ENCODE measurements around the gene IL1RAPL1.

The IL1RAPL1 gene

DNA sequence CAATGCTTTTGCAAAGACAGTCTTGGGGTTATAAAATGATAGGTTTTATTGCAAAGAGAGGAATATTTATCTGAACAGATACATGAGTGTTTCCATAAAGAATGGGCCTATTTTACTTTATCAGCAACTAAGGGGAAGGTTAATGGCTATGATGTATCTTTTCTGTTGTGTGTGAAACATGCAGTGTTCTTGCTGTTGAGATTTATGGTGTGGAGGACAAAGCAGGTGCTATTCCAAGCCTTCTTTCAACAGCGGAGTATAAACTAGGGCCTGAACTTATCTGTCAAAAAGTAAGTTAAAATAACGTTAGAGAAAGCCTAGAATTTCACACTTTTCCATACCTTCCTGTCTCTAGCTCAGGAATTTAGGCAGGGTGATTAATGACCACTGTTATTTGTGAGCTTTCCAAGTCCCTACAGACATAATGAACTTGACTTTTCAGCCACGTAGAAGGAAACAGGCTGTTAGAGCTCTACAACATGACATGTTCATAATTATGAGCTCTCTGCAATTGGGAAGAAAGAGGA lies 411.4 kb downstream of the IL1RAPL1 start:
- Histone ChIP-seq H3K36me3 (ENCODE audit: insufficient read depth, low read length) (no peaks in the 10 kb centered on the region), H3K27ac (ENCODE audit: low read length) (no peak overlapping the region), H3K4me1 (ENCODE audit: insufficient read depth, low read length) (no peaks in the 10 kb centered on the region), H4K20me1 (ENCODE audit: insufficient read depth, low read length) (no peaks in the 10 kb centered on the region), H3K79me2 (ENCODE audit: insufficient read depth, low read length) (no peaks in the 10 kb centered on the region), H3K4me2 (ENCODE audit: insufficient read depth, low read length) (no peak overlapping the region), H3K9ac (ENCODE audit: low read depth, low read length) (no peak overlapping the region), H3K9me3 (ENCODE audit: insufficient read depth, low read length, severe bottlenecking) (no peaks in the 10 kb centered on the region), H3K4me3 (ENCODE audit: low read depth in 1 of 2, low read length in 2 of 2) (no peak overlapping the region), H3K27me3 (ENCODE audit: insufficient read depth, low read length, poor library complexity) (no peaks in the 10 kb centered on the region), H2AFZ (ENCODE audit: low read depth, low read length) (no peak overlapping the region)
- DNase-seq = no peak
- no peak for ATAC-seq (ENCODE audit: insufficient read depth, low read depth)
- TF ChIP-seq EZH2 (IDR thresholded peaks at IDR 0.05; ENCODE audit: borderline replicate concordance, low read depth, low read length, severe bottlenecking) = no peak
- TF ChIP-seq, protein P1, sequence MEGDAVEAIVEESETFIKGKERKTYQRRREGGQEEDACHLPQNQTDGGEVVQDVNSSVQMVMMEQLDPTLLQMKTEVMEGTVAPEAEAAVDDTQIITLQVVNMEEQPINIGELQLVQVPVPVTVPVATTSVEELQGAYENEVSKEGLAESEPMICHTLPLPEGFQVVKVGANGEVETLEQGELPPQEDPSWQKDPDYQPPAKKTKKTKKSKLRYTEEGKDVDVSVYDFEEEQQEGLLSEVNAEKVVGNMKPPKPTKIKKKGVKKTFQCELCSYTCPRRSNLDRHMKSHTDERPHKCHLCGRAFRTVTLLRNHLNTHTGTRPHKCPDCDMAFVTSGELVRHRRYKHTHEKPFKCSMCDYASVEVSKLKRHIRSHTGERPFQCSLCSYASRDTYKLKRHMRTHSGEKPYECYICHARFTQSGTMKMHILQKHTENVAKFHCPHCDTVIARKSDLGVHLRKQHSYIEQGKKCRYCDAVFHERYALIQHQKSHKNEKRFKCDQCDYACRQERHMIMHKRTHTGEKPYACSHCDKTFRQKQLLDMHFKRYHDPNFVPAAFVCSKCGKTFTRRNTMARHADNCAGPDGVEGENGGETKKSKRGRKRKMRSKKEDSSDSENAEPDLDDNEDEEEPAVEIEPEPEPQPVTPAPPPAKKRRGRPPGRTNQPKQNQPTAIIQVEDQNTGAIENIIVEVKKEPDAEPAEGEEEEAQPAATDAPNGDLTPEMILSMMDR (IDR thresholded peaks at IDR 0.05; ENCODE audit: borderline replicate concordance, extremely low read depth, low read length, poor library complexity, severe bottlenecking) = no peak

DNA sequence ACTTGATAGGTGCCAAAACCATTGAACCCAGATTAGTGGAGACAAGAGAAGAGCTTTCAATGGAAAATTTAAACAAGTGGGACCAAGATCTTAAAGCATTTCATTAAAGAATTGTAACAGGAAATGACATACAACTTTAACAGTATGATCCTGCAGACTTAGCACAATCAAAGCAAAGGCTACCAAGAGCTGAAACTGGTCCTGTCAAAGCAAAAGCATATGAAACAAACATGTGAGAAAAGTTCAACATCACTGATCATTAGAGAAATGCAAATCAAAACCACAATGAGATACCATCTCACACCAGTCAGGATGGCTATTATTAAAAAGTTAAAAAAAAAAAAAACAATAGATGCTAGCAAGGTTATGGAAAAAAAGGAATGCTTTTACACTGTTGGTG lies 425.6 kb downstream of the IL1RAPL1 start:
- DNase-seq (no peak), ATAC-seq (ENCODE audit: insufficient read depth, low read depth) (no peak)
- TF ChIP-seq, protein P1 (IDR thresholded peaks at IDR 0.05; ENCODE audit: borderline replicate concordance, extremely low read depth, low read length, poor library complexity, severe bottlenecking) = no peak
- TF ChIP-seq EZH2 (IDR thresholded peaks at IDR 0.05; ENCODE audit: borderline replicate concordance, low read depth, low read length, severe bottlenecking) = no peak
- H4K20me1 ChIP-seq (ENCODE audit: insufficient read depth, low read length) = no peaks in the 10 kb centered on the region
- H3K9ac ChIP-seq (ENCODE audit: low read depth, low read length) = no peak overlapping the region
- no peaks in the 10 kb centered on the region for H3K27me3 ChIP-seq (ENCODE audit: insufficient read depth, low read length, poor library complexity)
- H2AFZ ChIP-seq (ENCODE audit: low read depth, low read length) = no peak overlapping the region
- H3K27ac ChIP-seq (ENCODE audit: low read length) = no peak overlapping the region
- no peaks in the 10 kb centered on the region for H3K36me3 ChIP-seq (ENCODE audit: insufficient read depth, low read length)
- no peaks in the 10 kb centered on the region for H3K9me3 ChIP-seq (ENCODE audit: insufficient read depth, low read length, severe bottlenecking)
- no peaks in the 10 kb centered on the region for H3K4me1 ChIP-seq (ENCODE audit: insufficient read depth, low read length)
- no peak overlapping the region for H3K4me2 ChIP-seq (ENCODE audit: insufficient read depth, low read length)
- H3K79me2 ChIP-seq (ENCODE audit: insufficient read depth, low read length) = no peaks in the 10 kb centered on the region
- no peak overlapping the region for H3K4me3 ChIP-seq (ENCODE audit: low read depth in 1 of 2, low read length in 2 of 2)

DNA sequence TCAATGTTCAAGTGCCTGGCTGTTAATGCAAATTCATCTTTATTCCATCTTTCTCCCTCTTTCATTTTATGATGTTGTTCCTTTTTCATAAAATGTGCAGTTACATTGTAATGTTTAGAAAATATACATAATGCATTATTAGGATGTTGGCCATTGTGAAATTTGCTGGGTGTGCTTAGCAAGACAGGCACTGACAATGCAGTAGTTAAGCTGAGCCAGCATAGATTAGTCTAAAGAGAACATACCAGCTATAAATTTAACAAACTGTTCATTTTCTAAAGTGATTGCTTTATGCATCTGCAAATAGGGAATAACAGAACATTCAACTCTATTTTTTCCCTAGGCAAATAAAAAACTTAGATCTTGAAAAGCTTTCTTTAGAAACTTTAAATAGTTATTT lies 436.0 kb downstream of the IL1RAPL1 start:
- H3K36me3 ChIP-seq (ENCODE audit: insufficient read depth, low read length) = no peaks in the 10 kb centered on the region
- ATAC-seq (ENCODE audit: insufficient read depth, low read depth) = no peak
- H3K4me2 ChIP-seq (ENCODE audit: insufficient read depth, low read length) = no peak overlapping the region
- TF ChIP-seq, protein P1 (IDR thresholded peaks at IDR 0.05; ENCODE audit: borderline replicate concordance, extremely low read depth, low read length, poor library complexity, severe bottlenecking) = no peak
- TF ChIP-seq EZH2 (IDR thresholded peaks at IDR 0.05; ENCODE audit: borderline replicate concordance, low read depth, low read length, severe bottlenecking) = no peak
- no peak for DNase-seq
- H3K9ac ChIP-seq (ENCODE audit: low read depth, low read length) = no peak overlapping the region
- H3K4me1 ChIP-seq (ENCODE audit: insufficient read depth, low read length) = no peaks in the 10 kb centered on the region
- no peak overlapping the region for H3K27ac ChIP-seq (ENCODE audit: low read length)
- no peak overlapping the region for H2AFZ ChIP-seq (ENCODE audit: low read depth, low read length)
- no peaks in the 10 kb centered on the region for H4K20me1 ChIP-seq (ENCODE audit: insufficient read depth, low read length)
- no peaks in the 10 kb centered on the region for H3K27me3 ChIP-seq (ENCODE audit: insufficient read depth, low read length, poor library complexity)
- no peaks in the 10 kb centered on the region for H3K9me3 ChIP-seq (ENCODE audit: insufficient read depth, low read length, severe bottlenecking)
- H3K4me3 ChIP-seq (ENCODE audit: low read depth in 1 of 2, low read length in 2 of 2) = no peak overlapping the region
- no peaks in the 10 kb centered on the region for H3K79me2 ChIP-seq (ENCODE audit: insufficient read depth, low read length)

DNA sequence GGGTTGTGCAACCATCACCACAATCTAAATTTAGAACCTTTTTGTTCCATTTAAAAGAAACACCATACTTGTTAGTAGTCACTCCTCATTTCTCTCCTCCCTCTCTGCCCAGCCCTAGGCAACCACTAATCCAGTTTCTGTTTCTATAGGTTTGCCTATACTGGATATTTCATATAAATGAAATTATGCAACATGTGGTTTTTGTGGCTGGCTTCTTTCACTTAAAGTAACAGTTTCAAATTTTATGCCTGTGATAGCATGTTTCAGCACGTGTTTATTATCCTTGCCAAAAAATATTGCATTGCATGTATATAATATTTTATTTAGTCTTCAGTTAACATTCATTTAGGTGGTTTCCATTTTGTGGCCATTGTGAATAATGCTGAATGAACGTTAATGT lies 437.6 kb downstream of the IL1RAPL1 start:
- no peak overlapping the region for H2AFZ ChIP-seq (ENCODE audit: low read depth, low read length)
- H4K20me1 ChIP-seq (ENCODE audit: insufficient read depth, low read length) = no peaks in the 10 kb centered on the region
- H3K79me2 ChIP-seq (ENCODE audit: insufficient read depth, low read length) = no peaks in the 10 kb centered on the region
- H3K4me2 ChIP-seq (ENCODE audit: insufficient read depth, low read length) = no peak overlapping the region
- no peaks in the 10 kb centered on the region for H3K27me3 ChIP-seq (ENCODE audit: insufficient read depth, low read length, poor library complexity)
- ATAC-seq (ENCODE audit: insufficient read depth, low read depth) = peak; percentile 42; the same call in 1 of the 3 replicates
- no peaks in the 10 kb centered on the region for H3K36me3 ChIP-seq (ENCODE audit: insufficient read depth, low read length)
- no peak overlapping the region for H3K27ac ChIP-seq (ENCODE audit: low read length)
- TF ChIP-seq EZH2 (IDR thresholded peaks at IDR 0.05; ENCODE audit: borderline replicate concordance, low read depth, low read length, severe bottlenecking) = no peak
- TF ChIP-seq, protein P1 (IDR thresholded peaks at IDR 0.05; ENCODE audit: borderline replicate concordance, extremely low read depth, low read length, poor library complexity, severe bottlenecking) = no peak
- no peak overlapping the region for H3K9ac ChIP-seq (ENCODE audit: low read depth, low read length)
- no peaks in the 10 kb centered on the region for H3K4me1 ChIP-seq (ENCODE audit: insufficient read depth, low read length)
- H3K4me3 ChIP-seq (ENCODE audit: low read depth in 1 of 2, low read length in 2 of 2) = no peak overlapping the region
- no peak for DNase-seq
- no peaks in the 10 kb centered on the region for H3K9me3 ChIP-seq (ENCODE audit: insufficient read depth, low read length, severe bottlenecking)

Measured in DND-41 (cell line).